GM12878 (cell line): ENCODE measurements around the gene HDAC7. TPM values are rescaled to one million over a fixed set of nuclear protein-coding genes. Genes with fewer than 3 reads are reported as not detected.
A peak's percentile ranks its signal among the peaks of the same experiment; 100 is the strongest.

Experiments used
- ATAC-seq: fragments of 200-7000 bp; cut with Tn5 transposase; 3 replicates; pipeline ENCODE4 v1.9.1; 2020; ENCODE audit warnings: mild to moderate bottlenecking, moderate library complexity
- BruUV-seq: library from RNA; stranded (reverse); fragments of 400-500 nt; replicated peaks from 2 replicates; lab custom pipeline; 2021; lab: Mats Ljungman, UMichigan
- CTCF ChIA-PET: fragments of 300-600 bp; sonication (Branson Sonifier 250); formaldehyde crosslinking; extraction: SDS; loops from one replicate; lab custom pipeline; 2021; ENCODE audit warnings: inconsistent platforms; lab: Yijun Ruan, JAX
- POLR2A ChIA-PET: fragments of 350-600 bp; formaldehyde crosslinking; extraction: SDS; loops from one replicate; lab custom pipeline; 2021; ENCODE audit warnings: inconsistent platforms; lab: Charles Lee
- RAD21 ChIA-PET: fragments of 300-600 bp; sonication (Branson Sonifier 250); formaldehyde crosslinking; loops from one replicate; lab custom pipeline; 2023; ENCODE audit warnings: antibody characterized with exemption; ENCODE audit not compliant: unreplicated experiment; lab: Charles Lee
- SMC1A ChIA-PET: fragments of 300-600 bp; sonication (Branson Sonifier 250); formaldehyde crosslinking; loops from one replicate; lab custom pipeline; 2023; ENCODE audit not compliant: unreplicated experiment, uncharacterized antibody; lab: Charles Lee
- DNase-seq: peaks from one replicate; pipeline ENCODE4 v3.0.0-alpha.2; 2011; ENCODE audit warnings: low read depth, low spot score
- FAIRE-seq: peaks from 3 replicates; lab custom pipeline; 2011; peaks lifted over from hg19 to GRCh38; lab: Jason Lieb, UNC
- H2AFZ ChIP-seq: 2 replicates; pipeline ENCODE4 v1.6.0; 2011; ENCODE audit warnings: low read depth, low read length, control low read depth; ENCODE audit not compliant: control insufficient read depth
- H3K27ac ChIP-seq: 2 replicates; pipeline ENCODE4 v1.5.1; 2011; ENCODE audit warnings: control low read depth; ENCODE audit not compliant: control insufficient read depth, insufficient read depth
- H3K27me3 ChIP-seq, 2 experiments: replicated peaks in 1 of 2; 2 replicates each; pipeline versions ENCODE4 v1.6.0 to v1.6.1; 2011; ENCODE audit warnings: low read length in 1 of 2; ENCODE audit not compliant: control insufficient read depth in 2 of 2, insufficient read depth in 2 of 2
- H3K36me3 ChIP-seq, 2 experiments: 2 replicates each; pipeline ENCODE4 v1.5.1; 2011; ENCODE audit warnings: low read length in 1 of 2; ENCODE audit not compliant: control insufficient read depth in 2 of 2, insufficient read depth in 2 of 2
- H3K4me1 ChIP-seq: 2 replicates; pipeline ENCODE4 v1.6.1; 2011; ENCODE audit warnings: mild to moderate bottlenecking, low read length, moderate library complexity, mixed read lengths; ENCODE audit not compliant: control insufficient read depth, insufficient read depth
- H3K4me2 ChIP-seq: 2 replicates; pipeline ENCODE4 v1.6.0; 2011; ENCODE audit warnings: control low read depth; ENCODE audit not compliant: control insufficient read depth, insufficient read depth
- H3K4me3 ChIP-seq: fragments of 200-600 bp; sonication (generic); 2 replicates; pipeline ENCODE4 v1.5.1; 2016
- H3K79me2 ChIP-seq: 2 replicates; pipeline ENCODE4 v1.6.0; 2011; ENCODE audit warnings: low read length; ENCODE audit not compliant: control insufficient read depth, insufficient read depth
- H3K9ac ChIP-seq: 2 replicates; pipeline ENCODE4 v1.8.0; 2011; ENCODE audit warnings: low read length, control low read depth, mixed read lengths; ENCODE audit not compliant: control insufficient read depth, insufficient read depth
- H3K9me3 ChIP-seq: replicated peaks from 3 replicates; pipeline ENCODE4 v1.5.1; 2011; ENCODE audit warnings: mild to moderate bottlenecking, low read length; ENCODE audit not compliant: control insufficient read depth, insufficient read depth
- H4K20me1 ChIP-seq: 2 replicates; pipeline ENCODE4 v1.6.0; 2011; ENCODE audit not compliant: control insufficient read depth, insufficient read depth
- NFYB ChIP-seq: IDR thresholded peaks from 2 replicates; pipeline ENCODE4 v1.6.1; 2011; ENCODE audit warnings: low read depth, mild to moderate bottlenecking, low read length, improper control_type of control experiment, moderate library complexity; ENCODE audit not compliant: insufficient read depth
- TAF1 ChIP-seq: IDR thresholded peaks from 2 replicates; pipeline ENCODE4 v1.6.1; 2011; ENCODE audit warnings: mild to moderate bottlenecking, low read depth, low read length, borderline replicate concordance
- ZSCAN29 ChIP-seq: fragments of 450-650 bp; IDR thresholded peaks from 2 replicates; pipeline ENCODE4 v1.6.1; 2017; ENCODE audit warnings: mild to moderate bottlenecking, moderate library complexity
- WGBS: methylation state at CpG from one replicate; pipeline ENCODE4 v1.1.6; 2016; ENCODE audit warnings: low lambda C conversion rate; ENCODE audit not compliant: insufficient replicate concordance, insufficient coverage; ENCODE audit errors: missing lambda C conversion rate; 5-methylcytosine and 5-hydroxymethylcytosine counted together
- in situ Hi-C: fragments of 300-500 bp; cut with MboI; formaldehyde crosslinking; loops from 9 replicates; pipeline ENCODE4 v1.14.3; 2018; ENCODE audit warnings: mixed read lengths
- intact Hi-C: fragments of 100-400 bp; cut with micrococcal nuclease; formaldehyde crosslinking; loops from one replicate; pipeline ENCODE4 v1.14.2; 2022; ENCODE audit not compliant: unreplicated experiment
- polyA plus RNA-seq, 11 experiments: library from polyadenylated mRNA; depleted of rRNA in 4 of 11; unstranded in 6 of 11; stranded (reverse) in 5 of 11; fragments of >200 nt; fragmentation: Nextera tagmentation in 4 of 11; fragmentation: Illumina TruSeq in 1 of 11; extraction: Ambion mirVana in 4 of 11; extraction: Trizol in 1 of 11; gene quantifications; 1 replicate in 1 of 11; 2 replicates in 10 of 11; pipeline versions ENCODE4 v1.2.1 to v1.2.3, GENCODE V29; 2011 to 2016; ENCODE audit warnings: inconsistent platforms in 2 of 11, missing spikeins in 2 of 11, low read depth in 1 of 11
- total RNA-seq, 4 experiments: library from RNA; depleted of rRNA in 3 of 4; stranded (reverse); fragments of >200 nt in 3 of 4; fragmentation: Illumina TruSeq in 1 of 4; extraction: Trizol in 1 of 4; gene quantifications; 2 replicates each; pipeline versions ENCODE4 v1.2.1 to v1.2.3, GENCODE V29; 2013 to 2021
- TF ChIP-seq, protein P1 (sequence below): fragments of 450-650 bp; IDR thresholded peaks from 2 replicates; pipeline ENCODE4 v1.6.1; 2017; ENCODE audit warnings: borderline replicate concordance

HDAC7 gene
- total and polyA plus RNA-seq, 10 of the 15 experiments (the other 5 are each of a cell fraction or from before 2014, with no cell fraction given), result 0.47 to 18.3 (median 5.4) TPM

DNA sequence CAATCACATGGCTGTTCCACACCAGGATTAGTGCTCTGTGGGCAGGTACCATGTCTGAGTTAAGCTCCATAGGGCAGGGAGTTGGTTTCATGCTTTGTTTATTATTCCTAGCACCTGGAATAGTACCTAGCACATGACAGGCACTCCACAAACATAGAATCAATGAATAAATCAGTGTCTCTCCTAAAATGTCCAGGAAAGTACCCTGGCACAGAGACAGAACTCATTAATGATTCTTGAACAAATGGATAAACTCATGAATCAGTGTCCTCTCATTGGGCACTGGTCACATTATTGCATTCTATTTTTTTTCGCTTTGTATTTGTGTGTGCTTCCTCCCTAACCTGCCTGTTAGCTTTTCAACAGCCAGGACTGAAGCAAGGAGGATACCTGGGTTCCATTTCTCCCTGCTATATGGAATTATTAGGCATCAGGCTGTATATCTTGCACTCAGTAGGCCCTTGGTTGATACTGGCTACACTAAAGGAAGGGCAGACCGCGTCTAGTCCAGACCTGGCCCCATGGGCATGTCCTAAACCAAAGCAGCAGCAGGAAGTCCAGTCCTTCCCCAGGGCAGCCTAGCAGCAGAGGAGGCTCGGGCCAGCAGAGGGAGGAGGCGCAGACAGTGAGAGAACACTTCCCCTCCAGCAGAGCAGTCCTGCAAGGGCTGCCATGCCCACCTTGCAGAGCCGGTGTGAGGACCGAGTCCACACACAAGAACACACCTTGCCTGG is 18.4 kb downstream of the HDAC7 start:
- in situ Hi-C loops (no loop called here), intact Hi-C loops (no loop called here)
- BruUV-seq, result no TSS peak
- Histone ChIP-seq H3K79me2 (no peaks in the 10 kb centered on the region; the same call in 1 of the 2 replicates), H3K36me3 (no peaks in the 10 kb centered on the region; a peak in 2 of 4 replicates), H3K4me2 (no peak overlapping the region), H3K4me1 (peaks cover 16% of the 10 kb centered on the region), H2AFZ (no peak overlapping the region), H3K27ac (no peak overlapping the region), H4K20me1 (no peaks in the 10 kb centered on the region), H3K9ac (no peak overlapping the region), H3K4me3 (no peak overlapping the region), H3K27me3 (no peaks in the 10 kb centered on the region; a peak in 1 of 4 replicates), H3K9me3 (no peaks in the 10 kb centered on the region)
- ChIA-PET POLR2A (no interaction called here), CTCF (interaction anchor here (1.4 to 7.9 kb wide), 6 partner anchors 8 to 86 kb away, joined by 3 to 215 read pairs (median 8); no protein-coding TSS in a partner anchor), SMC1A (interaction anchor here (1.0 to 3.0 kb wide), 3 partner anchors 11 to 36 kb away, joined by 3 to 19 read pairs (median 11); no protein-coding TSS in a partner anchor), RAD21 (interaction anchor here (2.8 to 7.5 kb wide), 2 partner anchors 16 to 36 kb away, joined by 14 to 166 read pairs; no protein-coding TSS in a partner anchor)
- FAIRE-seq (no peak), ATAC-seq (peak; percentile 48), DNase-seq (no peak)
- WGBS, result 61% methylated on average over 7 of the region's 7 CpGs
- no peak for TF ChIP-seq ZSCAN29
- no peak for TF ChIP-seq TAF1
- TF ChIP-seq, protein P1, sequence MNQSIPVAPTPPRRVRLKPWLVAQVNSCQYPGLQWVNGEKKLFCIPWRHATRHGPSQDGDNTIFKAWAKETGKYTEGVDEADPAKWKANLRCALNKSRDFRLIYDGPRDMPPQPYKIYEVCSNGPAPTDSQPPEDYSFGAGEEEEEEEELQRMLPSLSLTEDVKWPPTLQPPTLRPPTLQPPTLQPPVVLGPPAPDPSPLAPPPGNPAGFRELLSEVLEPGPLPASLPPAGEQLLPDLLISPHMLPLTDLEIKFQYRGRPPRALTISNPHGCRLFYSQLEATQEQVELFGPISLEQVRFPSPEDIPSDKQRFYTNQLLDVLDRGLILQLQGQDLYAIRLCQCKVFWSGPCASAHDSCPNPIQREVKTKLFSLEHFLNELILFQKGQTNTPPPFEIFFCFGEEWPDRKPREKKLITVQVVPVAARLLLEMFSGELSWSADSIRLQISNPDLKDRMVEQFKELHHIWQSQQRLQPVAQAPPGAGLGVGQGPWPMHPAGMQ, result no peak
- TF ChIP-seq NFYB, result no peak
